IMR-90 (cell line): Measurements from ENCODE around the gene CFAP97. TPM values are rescaled to one million over a fixed set of nuclear protein-coding genes. Genes with fewer than 3 reads are reported as not detected.

Experiments used
- ATAC-seq: fragments of 200-7000 bp; cut with Tn5 transposase; 2 replicates; pipeline ENCODE4 v1.9.1; 2020; ENCODE audit warnings: low read depth, mild to moderate bottlenecking, moderate library complexity
- BruUV-seq: library from RNA; stranded (reverse); fragments of 400-500 nt; replicated peaks from 2 replicates; lab custom pipeline; 2021; lab: Mats Ljungman, UMichigan
- CTCF ChIA-PET: fragments of 300-600 bp; formaldehyde crosslinking; extraction: SDS; loops from one replicate; lab custom pipeline; 2021; ENCODE audit warnings: antibody characterized with exemption; lab: Yijun Ruan, JAX
- POLR2A ChIA-PET: fragments of 300-600 bp; sonication (Branson Sonifier 250); formaldehyde crosslinking; loops from one replicate; lab custom pipeline; 2022; ENCODE audit warnings: antibody characterized with exemption; ENCODE audit not compliant: unreplicated experiment; lab: Charles Lee
- DNase-seq: peaks from one replicate; pipeline ENCODE4 v3.0.0; 2013
- H2AFZ ChIP-seq: replicated peaks from 2 replicates; pipeline ENCODE3; 2013; ENCODE audit warnings: low read length, mild to moderate bottlenecking; ENCODE audit not compliant: poor library complexity
- H2AK5ac ChIP-seq: 2 replicates; pipeline ENCODE4 v1.6.1; 2013; ENCODE audit warnings: low read depth, low read length, inconsistent platforms
- H2AK9ac ChIP-seq: replicated peaks from 2 replicates; pipeline ENCODE3; 2013; ENCODE audit warnings: mild to moderate bottlenecking, low read depth, low read length, moderate library complexity; ENCODE audit not compliant: poor library complexity
- H2BK120ac ChIP-seq: 2 replicates; pipeline ENCODE4 v1.6.1; 2013; ENCODE audit warnings: low read depth, low read length, inconsistent platforms
- H2BK15ac ChIP-seq: 3 replicates; pipeline ENCODE4 v1.6.1; 2013; ENCODE audit warnings: low read depth, low read length, inconsistent platforms
- H2BK20ac ChIP-seq: 2 replicates; pipeline ENCODE4 v1.6.1; 2013; ENCODE audit warnings: low read depth, mild to moderate bottlenecking, inconsistent platforms, low read length, moderate library complexity
- H2BK5ac ChIP-seq: 2 replicates; pipeline ENCODE4 v1.6.1; 2013; ENCODE audit warnings: mild to moderate bottlenecking, low read depth, low read length, inconsistent platforms; ENCODE audit not compliant: poor library complexity, severe bottlenecking
- H3K14ac ChIP-seq: replicated peaks from 2 replicates; pipeline ENCODE4 v1.6.1; 2013; ENCODE audit warnings: low read depth, low read length, inconsistent platforms
- H3K18ac ChIP-seq: 2 replicates; pipeline ENCODE4 v1.6.1; 2013; ENCODE audit warnings: low read depth, low read length, control low read depth
- H3K23ac ChIP-seq: 2 replicates; pipeline ENCODE4 v1.6.1; 2013; ENCODE audit warnings: low read depth, low read length, inconsistent platforms
- H3K27ac ChIP-seq: 2 replicates; pipeline ENCODE4 v1.5.1; 2013; ENCODE audit warnings: mild to moderate bottlenecking, control low read depth, low read length; ENCODE audit not compliant: insufficient read depth
- H3K27me3 ChIP-seq: 2 replicates; pipeline ENCODE4 v1.6.1; 2013; ENCODE audit warnings: low read length; ENCODE audit not compliant: control insufficient read depth, insufficient read depth
- H3K36me3 ChIP-seq: 2 replicates; pipeline ENCODE4 v1.6.1; 2013; ENCODE audit warnings: low read length, mixed read lengths; ENCODE audit not compliant: control insufficient read depth, insufficient read depth
- H3K4ac ChIP-seq: 2 replicates; pipeline ENCODE4 v1.6.1; 2013; ENCODE audit warnings: low read depth, low read length, inconsistent platforms
- H3K4me1 ChIP-seq: 2 replicates; pipeline ENCODE4 v1.6.1; 2013; ENCODE audit warnings: low read length, mixed read lengths; ENCODE audit not compliant: control insufficient read depth, insufficient read depth
- H3K4me2 ChIP-seq: 2 replicates; pipeline ENCODE4 v1.6.1; 2013; ENCODE audit warnings: low read depth, mild to moderate bottlenecking, control low read depth, low read length, moderate library complexity
- H3K4me3 ChIP-seq: 2 replicates; pipeline ENCODE4 v1.5.1; 2013; ENCODE audit warnings: low read depth, mild to moderate bottlenecking, control low read depth, low read length, moderate library complexity; ENCODE audit not compliant: insufficient read depth
- H3K56ac ChIP-seq: 2 replicates; pipeline ENCODE4 v1.6.1; 2013; ENCODE audit warnings: low read length, inconsistent platforms; ENCODE audit not compliant: insufficient read depth; ENCODE audit errors: extremely low read depth
- H3K79me1 ChIP-seq, 2 experiments: 2 replicates each; pipeline ENCODE4 v1.6.1; 2013; ENCODE audit warnings: low read length in 2 of 2, inconsistent platforms in 1 of 2, low read depth in 1 of 2
- H3K9ac ChIP-seq: 2 replicates; pipeline ENCODE4 v1.6.1; 2013; ENCODE audit warnings: low read depth, low read length, control low read depth
- H3K9me1 ChIP-seq: 2 replicates; pipeline ENCODE4 v1.6.1; 2013; ENCODE audit warnings: low read length, inconsistent platforms; ENCODE audit not compliant: insufficient read depth
- H3K9me3 ChIP-seq: 2 replicates; pipeline ENCODE4 v1.6.1; 2013; ENCODE audit warnings: low read length; ENCODE audit not compliant: control insufficient read depth, insufficient read depth
- H4K20me1 ChIP-seq: 2 replicates; pipeline ENCODE4 v1.6.1; 2013; ENCODE audit warnings: low read length, inconsistent platforms; ENCODE audit not compliant: insufficient read depth
- H4K5ac ChIP-seq: 2 replicates; pipeline ENCODE4 v1.6.1; 2013; ENCODE audit warnings: mild to moderate bottlenecking, low read depth, low read length, control low read depth
- H4K8ac ChIP-seq, 2 experiments: 2 replicates each; pipeline ENCODE4 v1.6.1; 2013; ENCODE audit warnings: low read depth in 2 of 2, low read length in 2 of 2, control low read depth in 1 of 2, inconsistent platforms in 1 of 2
- H4K91ac ChIP-seq: 2 replicates; pipeline ENCODE4 v1.6.1; 2013; ENCODE audit warnings: low read depth, low read length, inconsistent platforms; ENCODE audit not compliant: insufficient read depth
- POLR2A ChIP-seq: IDR thresholded peaks from 2 replicates; pipeline ENCODE4 v1.6.1; 2012; ENCODE audit warnings: mild to moderate bottlenecking, low read depth, low read length
- WGBS, 2 experiments: methylation state at CpG; one replicate each; pipeline versions ENCODE4 v1.1.5 to v1.1.7; 2013; ENCODE audit warnings: missing lambda C conversion rate in 2 of 2; ENCODE audit not compliant: insufficient read length in 1 of 2; ENCODE audit errors: extremely low coverage in 2 of 2; 5-methylcytosine and 5-hydroxymethylcytosine counted together
- dilution Hi-C: fragments of 300-500 bp; cut with HindIII; formaldehyde crosslinking; loops from one replicate; pipeline ENCODE4 v1.14.3; 2018; ENCODE audit warnings: low sequenced_read_pairs; ENCODE audit not compliant: unreplicated experiment
- in situ Hi-C: fragments of 300-500 bp; cut with MboI; formaldehyde crosslinking; loops from 3 replicates; pipeline ENCODE4 v1.14.3; 2019; ENCODE audit warnings: low sequenced_read_pairs, inconsistent platforms, mixed read lengths
- intact Hi-C: fragments of 100-400 bp; cut with micrococcal nuclease; formaldehyde crosslinking; loops from 2 replicates; pipeline ENCODE4 v1.10.0; 2022
- polyA plus RNA-seq, 3 experiments: library from polyadenylated mRNA; depleted of rRNA; stranded (reverse); fragments of >200 nt; gene quantifications; 2 replicates each; pipeline ENCODE4 v1.2.3, GENCODE V29; 2012; ENCODE audit warnings: low replicate concordance in 1 of 3
- total RNA-seq: library from RNA; depleted of rRNA; stranded (reverse); fragments of >200 nt; gene quantifications from 2 replicates; pipeline ENCODE4 v1.2.3, GENCODE V29; 2012

CFAP97 gene
- total and polyA plus RNA-seq, 2 of the 4 experiments (the other 2 are of a cell fraction): 14.5 to 16.0 TPM

DNA sequence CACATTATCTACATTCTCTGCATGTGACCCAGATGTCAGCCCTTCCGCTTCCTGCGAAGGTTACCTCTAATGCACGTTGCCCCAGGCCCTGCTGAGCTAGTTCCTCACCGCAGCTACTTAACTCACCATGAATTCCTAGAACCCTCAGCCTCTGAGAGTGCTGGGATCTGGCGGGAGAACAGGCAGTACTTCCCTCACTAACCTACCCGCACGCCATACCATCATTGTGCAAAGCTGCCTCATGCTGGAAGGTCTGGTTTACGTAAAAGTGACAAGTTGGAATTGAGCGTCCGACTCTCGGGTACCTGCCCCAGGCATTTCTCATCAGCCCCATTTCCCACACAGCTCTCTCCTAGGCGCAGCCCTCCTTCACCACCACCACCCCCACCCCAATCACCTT, 54.4 kb downstream of the CFAP97 start:
- no peaks in the 10 kb centered on the region for H3K9me3 ChIP-seq
- peak overlapping the region; percentile 5 for H2AFZ ChIP-seq
- BruUV-seq: no TSS peak
- in situ Hi-C loops: no loop called here
- intact Hi-C loops: loop anchor here (10.0 kb wide), 1 partner anchor 445 kb away; no protein-coding TSS in a partner anchor
- H4K8ac ChIP-seq: no peak overlapping the region
- H3K9me1 ChIP-seq: peaks cover 5% of the 10 kb centered on the region; the same call in 1 of the 2 replicates
- peaks cover 0 to 9% of the 10 kb centered on the region in 2 experiments; a peak in 2 of 4 replicates for H3K79me1 ChIP-seq
- no peaks in the 10 kb centered on the region for H3K27me3 ChIP-seq
- no peak overlapping the region for H4K91ac ChIP-seq
- no peak overlapping the region for H3K9ac ChIP-seq
- H2AK5ac ChIP-seq: no peak overlapping the region
- ChIA-PET POLR2A (no interaction called here), CTCF (no interaction called here)
- no peak overlapping the region for H4K5ac ChIP-seq
- H3K4ac ChIP-seq: no peak overlapping the region
- H3K18ac ChIP-seq: no peak overlapping the region
- H4K20me1 ChIP-seq: no peaks in the 10 kb centered on the region; the same call in 1 of the 2 replicates
- no peak overlapping the region for H3K27ac ChIP-seq
- H2BK20ac ChIP-seq: no peak overlapping the region
- no peak overlapping the region for H2BK15ac ChIP-seq
- no peak overlapping the region for H3K23ac ChIP-seq
- DNase-seq (no peak), ATAC-seq (no peak)
- dilution Hi-C loops: no loop called here
- H3K4me1 ChIP-seq: no peaks in the 10 kb centered on the region
- no peak overlapping the region for H3K14ac ChIP-seq
- TF ChIP-seq POLR2A: no peak
- peaks cover 7% of the 10 kb centered on the region for H3K36me3 ChIP-seq
- WGBS, 2 experiments: 92% methylated on average over 4 of the region's 12 CpGs; no CpG with 5 or more reads in 1 of the 2 experiments
- no peak overlapping the region for H3K56ac ChIP-seq
- no peak overlapping the region for H2AK9ac ChIP-seq
- H2BK5ac ChIP-seq: no peak overlapping the region
- no peak overlapping the region for H2BK120ac ChIP-seq
- no peak overlapping the region for H3K4me2 ChIP-seq
- no peak overlapping the region for H3K4me3 ChIP-seq
